ENCODE measurements around the gene CACNA1B.

GRCh38 chr9:138075961-138076649 lies 198.5 kb downstream of the CACNA1B start:
- TF ChIP-seq CTCF (conservative IDR thresholded peaks at IDR 0.05; ENCODE audit: low read depth, low read length) (no peak), EZH2 (IDR thresholded peaks at IDR 0.05; ENCODE audit: borderline replicate concordance, low read depth, low read length, poor library complexity, severe bottlenecking) (no peak)
